A549 (cell line): ENCODE measurements around the gene GGT1. TPM values are rescaled to one million over a fixed set of nuclear protein-coding genes. Genes with fewer than 3 reads are reported as not detected.
A peak's percentile ranks its signal among the peaks of the same experiment; 100 is the strongest.

ENCODE experiments used
- ATAC-seq, 2 experiments: fragments of 200-7000 bp in 1 of 2; fragments of >200 bp in 1 of 2; cut with Nextera tagmentation in 1 of 2; cut with Tn5 transposase in 1 of 2; 3 replicates each; pipeline versions ENCODE4 v1.8.0 to v1.9.1; 2018 to 2020; ENCODE audit warnings: mild to moderate bottlenecking in 1 of 2, moderate library complexity in 1 of 2
- CTCF ChIA-PET: fragments of 300-600 bp; sonication (Branson Sonifier 250); formaldehyde crosslinking; extraction: SDS; loops from one replicate; lab custom pipeline; 2021; ENCODE audit warnings: antibody characterized with exemption, inconsistent platforms; lab: Yijun Ruan, JAX
- POLR2A ChIA-PET: fragments of 350-600 bp; formaldehyde crosslinking; extraction: SDS; loops from one replicate; lab custom pipeline; 2021; ENCODE audit warnings: antibody characterized with exemption, inconsistent platforms; lab: Yijun Ruan, JAX
- DNase-seq, 2 experiments: peaks; one replicate each; pipeline versions ENCODE4 v3.0.0 to v3.0.0-alpha.2; 2011 to 2016; ENCODE audit warnings: low read depth in 1 of 2, low spot score in 1 of 2
- FAIRE-seq: peaks from 2 replicates; lab custom pipeline; 2011; peaks lifted over from hg19 to GRCh38; lab: Jason Lieb, UNC
- H3K27ac ChIP-seq, 2 experiments: fragments of >200 bp; sonication (Bioruptor Twin); formaldehyde crosslinking; 3 replicates each; pipeline ENCODE4 v1.5.1; 2016 to 2017
- H3K4me1 ChIP-seq: fragments of >200 bp; sonication (Bioruptor Twin); formaldehyde crosslinking; 3 replicates; pipeline ENCODE4 v1.6.1; 2016
- H3K4me2 ChIP-seq: fragments of >200 bp; sonication (Bioruptor Twin); formaldehyde crosslinking; 3 replicates; pipeline ENCODE4 v1.6.1; 2016
- H3K4me3 ChIP-seq: fragments of >200 bp; sonication (Bioruptor Twin); formaldehyde crosslinking; 3 replicates; pipeline ENCODE4 v1.5.1; 2016
- H3K9me3 ChIP-seq: fragments of >200 bp; sonication (Bioruptor Twin); formaldehyde crosslinking; 3 replicates; pipeline ENCODE4 v1.6.1; 2016
- ATOH8 ChIP-seq: fragments of 250-450 bp; sonication (Bioruptor Pico); IDR thresholded peaks from 2 replicates; pipeline ENCODE4 v1.5.0; 2020; ENCODE audit warnings: low read depth, mild to moderate bottlenecking, moderate library complexity
- BHLHE40 ChIP-seq: IDR thresholded peaks from 2 replicates; pipeline ENCODE4 v1.6.1; 2012; ENCODE audit warnings: low read depth, low read length, inconsistent platforms
- CBX2 ChIP-seq: fragments of 200-600 bp; sonication (generic); IDR thresholded peaks from 2 replicates; pipeline ENCODE4 v1.6.1; 2016; ENCODE audit warnings: low read depth, mild to moderate bottlenecking, borderline replicate concordance
- CHD2 ChIP-seq: fragments of 150-350 bp; IDR thresholded peaks from 2 replicates; pipeline ENCODE4 v1.6.1; 2014; ENCODE audit warnings: low read length; ENCODE audit not compliant: partially characterized antibody
- CHD4 ChIP-seq: fragments of 200-600 bp; sonication (generic); IDR thresholded peaks from 2 replicates; pipeline ENCODE4 v1.6.1; 2016; ENCODE audit warnings: antibody characterized with exemption, mild to moderate bottlenecking, borderline replicate concordance
- EHF ChIP-seq: fragments of 250-450 bp; sonication (Bioruptor Pico); IDR thresholded peaks from 2 replicates; pipeline ENCODE4 v1.5.0; 2020; ENCODE audit warnings: mild to moderate bottlenecking
- EP300 ChIP-seq, 2 experiments: fragments of >200 bp; sonication (Bioruptor Twin); formaldehyde crosslinking; IDR thresholded peaks; 2 replicates in 1 of 2; 3 replicates in 1 of 2; pipeline ENCODE4 v1.6.1; 2016 to 2017
- HDAC2 ChIP-seq: fragments of 200-600 bp; sonication (generic); IDR thresholded peaks from 2 replicates; pipeline ENCODE4 v1.6.1; 2016
- HEYL ChIP-seq: fragments of 250-450 bp; sonication (Bioruptor Pico); IDR thresholded peaks from 2 replicates; pipeline ENCODE4 v1.8.0; 2021; ENCODE audit warnings: mild to moderate bottlenecking, moderate library complexity
- JUN ChIP-seq, 2 experiments: fragments of >200 bp; sonication (Bioruptor Twin); formaldehyde crosslinking; IDR thresholded peaks; 2 replicates in 1 of 2; 3 replicates in 1 of 2; pipeline ENCODE4 v1.6.1; 2016 to 2017
- KDM5A ChIP-seq: fragments of 200-600 bp; sonication (generic); IDR thresholded peaks from 2 replicates; pipeline ENCODE4 v1.6.1; 2016; ENCODE audit warnings: antibody characterized with exemption, mild to moderate bottlenecking
- MAFK ChIP-seq: fragments of 450-650 bp; IDR thresholded peaks from 2 replicates; pipeline ENCODE4 v1.6.1; 2014; ENCODE audit not compliant: partially characterized antibody
- NFE2L2 ChIP-seq: fragments of 150-350 bp; conservative IDR thresholded peaks from 2 replicates; pipeline ENCODE4 v1.6.1; 2014; ENCODE audit warnings: low read length
- NPAS2 ChIP-seq: fragments of 250-450 bp; sonication (Bioruptor Pico); IDR thresholded peaks from 2 replicates; pipeline ENCODE4 v1.8.0; 2022; ENCODE audit warnings: mild to moderate bottlenecking, moderate library complexity, borderline replicate concordance
- NR3C1 ChIP-seq: fragments of >200 bp; sonication (Bioruptor Twin); formaldehyde crosslinking; IDR thresholded peaks from 3 replicates; pipeline ENCODE4 v1.6.1; 2017
- PBX3 ChIP-seq: IDR thresholded peaks from 2 replicates; pipeline ENCODE4 v1.6.1; 2012
- PHF8 ChIP-seq: fragments of 200-600 bp; sonication (generic); IDR thresholded peaks from 2 replicates; pipeline ENCODE4 v1.6.1; 2016; ENCODE audit warnings: low read depth, mild to moderate bottlenecking, antibody characterized with exemption, moderate library complexity, borderline replicate concordance
- POLR2A ChIP-seq: IDR thresholded peaks from 2 replicates; pipeline ENCODE4 v1.6.1; 2012; ENCODE audit warnings: mild to moderate bottlenecking, low read length
- POLR2AphosphoS2 ChIP-seq: conservative IDR thresholded peaks from 2 replicates; pipeline ENCODE4 v1.6.1; 2012; ENCODE audit warnings: low read length, improper control_type of control experiment, inconsistent platforms
- SMC3 ChIP-seq: fragments of >200 bp; sonication (Bioruptor Twin); formaldehyde crosslinking; IDR thresholded peaks from 3 replicates; pipeline ENCODE4 v1.6.1; 2018; ENCODE audit warnings: inconsistent platforms
- SREBF2 ChIP-seq: fragments of 450-650 bp; IDR thresholded peaks from 2 replicates; pipeline ENCODE4 v1.6.1; 2014; ENCODE audit warnings: mild to moderate bottlenecking, moderate library complexity
- TP53 ChIP-seq: fragments of 250-450 bp; sonication (Bioruptor Pico); IDR thresholded peaks from 2 replicates; pipeline ENCODE4 v1.5.0; 2021; ENCODE audit warnings: mild to moderate bottlenecking, moderate library complexity
- ZFP36 ChIP-seq: fragments of 450-650 bp; IDR thresholded peaks from 2 replicates; pipeline ENCODE4 v1.6.1; 2014; ENCODE audit warnings: borderline replicate concordance; ENCODE audit not compliant: partially characterized antibody
- ZSCAN20 ChIP-seq: fragments of 250-450 bp; sonication (Bioruptor Pico); IDR thresholded peaks from 2 replicates; pipeline ENCODE4 v1.8.0; 2022; ENCODE audit warnings: mild to moderate bottlenecking, moderate library complexity
- WGBS: methylation state at CpG from one replicate; pipeline ENCODE4 v1.1.6; 2017; ENCODE audit errors: missing lambda C conversion rate; 5-methylcytosine and 5-hydroxymethylcytosine counted together
- polyA plus RNA-seq, 4 experiments: library from polyadenylated mRNA; depleted of rRNA in 3 of 4; stranded (reverse); fragments of >200 nt; fragmentation: RNase III in 1 of 4; extraction: RNeasy Plus Mini Kit Qiagen cat#74134 plus additional on column Dnase treatment in 1 of 4; gene quantifications; 2 replicates in 3 of 4; 3 replicates in 1 of 4; pipeline ENCODE4 v1.2.3, GENCODE V29; 2011 to 2017
- TF ChIP-seq, protein P1 (sequence below): IDR thresholded peaks from 2 replicates; pipeline ENCODE4 v1.6.1; 2012
- TF ChIP-seq, protein P2 (sequence below): fragments of >200 bp; sonication (Bioruptor Twin); formaldehyde crosslinking; IDR thresholded peaks from 2 replicates; pipeline ENCODE4 v1.6.1; 2016

Gene GGT1
- polyA plus RNA-seq, 2 of the 4 experiments (the other 2 are of a cell fraction): 50.1 to 118 TPM

DNA sequence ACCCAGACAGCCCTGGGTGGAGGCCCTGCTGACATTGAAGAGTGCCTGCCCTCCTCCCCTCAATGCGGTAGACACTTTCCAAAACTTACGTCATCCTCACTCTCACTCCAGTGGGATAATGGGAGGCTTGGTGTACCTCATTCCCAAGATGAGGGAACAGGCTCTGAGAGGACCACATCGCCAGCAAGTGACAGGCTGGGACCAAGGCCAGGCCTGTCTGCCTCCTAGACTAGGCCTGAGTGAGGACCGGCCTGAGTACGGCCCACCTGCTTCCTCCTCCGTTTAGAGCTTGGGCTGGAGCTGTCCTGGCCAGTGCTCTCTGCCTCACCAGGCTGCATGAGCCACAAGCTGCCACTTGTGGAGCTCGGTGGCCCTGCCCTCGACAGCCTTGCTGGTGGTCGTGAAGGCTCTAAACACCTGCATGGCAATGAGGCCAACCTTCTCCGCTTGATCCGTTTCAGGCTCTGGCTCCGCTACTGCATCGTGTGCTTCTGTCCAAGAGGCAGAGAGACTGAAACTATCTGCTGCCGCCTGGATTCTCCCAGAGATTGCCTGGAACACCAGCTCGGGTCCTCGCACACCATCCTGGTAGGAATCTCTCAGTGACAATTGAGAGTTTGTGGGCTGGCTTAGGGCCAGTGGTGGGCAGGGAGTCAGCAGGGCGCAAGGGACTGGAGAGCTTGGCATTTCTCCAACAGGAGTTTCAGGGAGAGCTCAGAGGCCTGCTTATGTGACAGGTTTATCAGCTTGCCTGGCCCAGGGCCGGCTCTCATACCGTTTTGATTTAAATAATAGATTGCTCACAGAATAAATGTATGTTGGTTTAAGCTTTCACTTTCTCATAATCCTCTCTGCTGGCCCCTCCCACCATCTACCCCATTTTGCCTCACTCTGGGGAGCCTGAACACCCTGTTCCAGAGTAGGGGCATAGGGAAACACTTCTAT, 19.5 kb upstream of the GGT1 start:
- POLR2A ChIA-PET: interaction anchor here (0.5 kb wide), 1 partner anchor 28 kb away, joined by 3 read pairs; no protein-coding TSS in a partner anchor
- peak in 1 of 2 experiments; percentile 14; a peak in 2 of 6 replicates for ATAC-seq
- H3K4me2 ChIP-seq: no peak overlapping the region

GRCh38 chr22:24584166-24584790, 18.7 kb upstream of the GGT1 start:
- FAIRE-seq: no peak
- POLR2A ChIA-PET: no interaction called here
- no peak overlapping the region for H3K4me2 ChIP-seq
- H3K4me3 ChIP-seq: no peak overlapping the region
- TF ChIP-seq, protein P1, sequence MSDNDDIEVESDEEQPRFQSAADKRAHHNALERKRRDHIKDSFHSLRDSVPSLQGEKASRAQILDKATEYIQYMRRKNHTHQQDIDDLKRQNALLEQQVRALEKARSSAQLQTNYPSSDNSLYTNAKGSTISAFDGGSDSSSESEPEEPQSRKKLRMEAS: no peak
- TF ChIP-seq JUN (IDR thresholded peaks at IDR 0.05): no peak
- no peak for TF ChIP-seq ZFP36
- no peak for TF ChIP-seq MAFK
- TF ChIP-seq ZSCAN20 (CRISPR knock-in tag): no peak
- no peak for TF ChIP-seq POLR2AphosphoS2
- TF ChIP-seq, protein P2, sequence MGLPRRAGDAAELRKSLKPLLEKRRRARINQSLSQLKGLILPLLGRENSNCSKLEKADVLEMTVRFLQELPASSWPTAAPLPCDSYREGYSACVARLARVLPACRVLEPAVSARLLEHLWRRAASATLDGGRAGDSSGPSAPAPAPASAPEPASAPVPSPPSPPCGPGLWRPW: no peak
- TF ChIP-seq NFE2L2: no peak
- TF ChIP-seq KDM5A: no peak
- TF ChIP-seq POLR2A: no peak
- no peak for TF ChIP-seq PBX3
- no peak for TF ChIP-seq BHLHE40
- TF ChIP-seq NR3C1: no peak
- TF ChIP-seq TP53 (CRISPR knock-in tag): no peak
- TF ChIP-seq, all 56 proteins: peak for 0
- CTCF ChIA-PET: interaction anchor here (0.6 kb wide), 1 partner anchor 11 kb away, joined by 3 read pairs; no protein-coding TSS in a partner anchor
- 93% methylated on average over 3 of the region's 5 CpGs for WGBS
- ATAC-seq: no peak
- no peak for DNase-seq
- peaks cover 14% of the 10 kb centered on the region for H3K4me1 ChIP-seq
- H3K27ac ChIP-seq: no peak overlapping the region
- no peaks in the 10 kb centered on the region for H3K9me3 ChIP-seq

More for the DNA sequence above, 19.5 kb upstream of the GGT1 start:
- WGBS: 79% methylated on average over 14 of the region's 19 CpGs
- Histone ChIP-seq H3K4me1 (peaks cover 21% of the 10 kb centered on the region), H3K9me3 (no peaks in the 10 kb centered on the region), H3K27ac (no peak overlapping the region), H3K4me3 (no peak overlapping the region)
- DNase-seq: no peak
- CTCF ChIA-PET: interaction anchor here (0.6 kb wide), 1 partner anchor 11 kb away, joined by 3 read pairs; no protein-coding TSS in a partner anchor
- FAIRE-seq: no peak
- no peak for TF ChIP-seq CBX2
- no peak for TF ChIP-seq EHF (CRISPR knock-in tag)
- no peak for TF ChIP-seq HDAC2
- no peak for TF ChIP-seq CHD2
- no peak for TF ChIP-seq SMC3
- no peak for TF ChIP-seq POLR2AphosphoS2
- no peak for TF ChIP-seq SREBF2
- no peak for TF ChIP-seq ATOH8 (CRISPR knock-in tag)
- TF ChIP-seq HEYL: no peak
- no peak for TF ChIP-seq EP300 (IDR thresholded peaks at IDR 0.05)
- TF ChIP-seq NPAS2 (CRISPR knock-in tag): no peak
- no peak for TF ChIP-seq CHD4
- no peak for TF ChIP-seq BHLHE40
- TF ChIP-seq PHF8: no peak
